LoVo (cell line): ENCODE data around the gene PDYN.

Source experiments
- DNase-seq: peaks from one replicate; pipeline ENCODE4 v3.0.0-alpha.2; 2016; ENCODE audit warnings: low spot score

The PDYN gene

GRCh38 chr20:1951436-1952115 lies 42.3 kb downstream of the PDYN start:
- no peak for DNase-seq

GRCh38 chr20:1950836-1951235 lies 43.0 kb downstream of the PDYN start:
- no peak for DNase-seq

GRCh38 chr20:1949347-1950100 lies 44.3 kb downstream of the PDYN start:
- DNase-seq = no peak

GRCh38 chr20:1947535-1947846 lies 46.4 kb downstream of the PDYN start:
- no peak for DNase-seq

- DNase-seq = no peak
These were observed 46.9 kb downstream of the PDYN start for GRCh38 chr20:1946762-1947534.

- DNase-seq = no peak
These were observed 47.5 kb downstream of the PDYN start for GRCh38 chr20:1946442-1946761.

GRCh38 chr20:1945660-1946059 lies 48.2 kb downstream of the PDYN start:
- no peak for DNase-seq

GRCh38 chr20:1945134-1945618 lies 48.7 kb downstream of the PDYN start:
- no peak for DNase-seq

GRCh38 chr20:1944345-1945091 lies 49.3 kb downstream of the PDYN start:
- DNase-seq = no peak

GRCh38 chr20:1943275-1944002 lies 50.4 kb downstream of the PDYN start:
- DNase-seq = peak; percentile 9

- DNase-seq = no peak
These were observed 51.2 kb downstream of the PDYN start for GRCh38 chr20:1942486-1943274.

- no peak for DNase-seq
These were observed 51.8 kb downstream of the PDYN start for GRCh38 chr20:1942061-1942460.

- no peak for DNase-seq
These were observed 52.6 kb downstream of the PDYN start for GRCh38 chr20:1941226-1941625.

- no peak for DNase-seq
These were observed 53.3 kb downstream of the PDYN start for GRCh38 chr20:1940581-1940980.

- DNase-seq = no peak
These were observed 54.6 kb downstream of the PDYN start for GRCh38 chr20:1939270-1939595.

GRCh38 chr20:1938464-1939269 lies 55.2 kb downstream of the PDYN start:
- no peak for DNase-seq

- no peak for DNase-seq
These were observed 56.4 kb downstream of the PDYN start for GRCh38 chr20:1937316-1937976.

- no peak for DNase-seq
These were observed 58.0 kb downstream of the PDYN start for GRCh38 chr20:1935696-1936366.
